HepG2 (cell line): Measurements from ENCODE around the gene PHB1. TPM values are rescaled to one million over a fixed set of nuclear protein-coding genes. Genes with fewer than 3 reads are reported as not detected.

Source experiments
- FOXC1 ChIP-seq: sonication (generic); formaldehyde crosslinking; IDR thresholded peaks from 2 replicates; pipeline ENCODE4 v1.8.0; 2022; ENCODE audit warnings: mild to moderate bottlenecking, missing genetic modification reagents, borderline replicate concordance
- GPN1 ChIP-seq: sonication (generic); formaldehyde crosslinking; IDR thresholded peaks from 2 replicates; pipeline ENCODE4 v1.5.1; 2020; ENCODE audit warnings: missing genetic modification reagents, borderline replicate concordance
- MAZ ChIP-seq, 2 experiments: sonication (generic) in 1 of 2; formaldehyde crosslinking in 1 of 2; IDR thresholded peaks; 2 replicates each; pipeline versions ENCODE4 v1.5.0 to v1.6.1; 2012 to 2020; ENCODE audit warnings: low read depth in 2 of 2, mild to moderate bottlenecking in 2 of 2, borderline replicate concordance in 1 of 2, improper control_type of control experiment in 1 of 2, low read length in 1 of 2, missing genetic modification reagents in 1 of 2, moderate library complexity in 1 of 2
- RAD21 ChIP-seq: fragments of 450-650 bp; formaldehyde crosslinking; IDR thresholded peaks from 2 replicates; pipeline ENCODE4 v1.5.0; 2020; ENCODE audit warnings: mild to moderate bottlenecking
- REL ChIP-seq: sonication (generic); formaldehyde crosslinking; conservative IDR thresholded peaks from 2 replicates; pipeline ENCODE4 v1.8.0; 2022; ENCODE audit warnings: mild to moderate bottlenecking, missing genetic modification reagents, moderate library complexity
- RNF219 ChIP-seq: sonication (generic); formaldehyde crosslinking; IDR thresholded peaks from 2 replicates; pipeline ENCODE4 v1.5.0; 2020; ENCODE audit warnings: mild to moderate bottlenecking, missing genetic modification reagents
- SUZ12 ChIP-seq: fragments of 150-350 bp; IDR thresholded peaks from 2 replicates; pipeline ENCODE4 v1.6.1; 2014; ENCODE audit warnings: low read depth, low read length
- TCF7L2 ChIP-seq: IDR thresholded peaks from 2 replicates; pipeline ENCODE4 v1.6.1; 2011; ENCODE audit warnings: mild to moderate bottlenecking, low read depth, low read length, moderate library complexity
- THAP8 ChIP-seq: sonication (generic); formaldehyde crosslinking; IDR thresholded peaks from 2 replicates; pipeline ENCODE4 v1.5.1; 2020; ENCODE audit warnings: missing genetic modification reagents, mild to moderate bottlenecking, borderline replicate concordance
- ZBTB25 ChIP-seq: IDR thresholded peaks from 2 replicates; pipeline ENCODE4 v1.6.1; 2018; ENCODE audit warnings: missing genetic modification reagents
- ZBTB49 ChIP-seq: sonication (generic); formaldehyde crosslinking; IDR thresholded peaks from 2 replicates; pipeline ENCODE4 v1.4.0; 2020; ENCODE audit warnings: missing genetic modification reagents, borderline replicate concordance
- ZNF225 ChIP-seq: sonication (generic); formaldehyde crosslinking; IDR thresholded peaks from 2 replicates; pipeline ENCODE4 v1.4.0; 2020; ENCODE audit warnings: mild to moderate bottlenecking, missing genetic modification reagents
- ZNF251 ChIP-seq: sonication (generic); formaldehyde crosslinking; IDR thresholded peaks from 2 replicates; pipeline ENCODE4 v1.9.0; 2021; ENCODE audit warnings: mild to moderate bottlenecking, missing genetic modification reagents
- ZNF281 ChIP-seq: sonication (generic); formaldehyde crosslinking; IDR thresholded peaks from 2 replicates; pipeline ENCODE4 v1.4.0; 2020; ENCODE audit warnings: missing genetic modification reagents, borderline replicate concordance
- ZNF326 ChIP-seq: sonication (generic); formaldehyde crosslinking; IDR thresholded peaks from 2 replicates; pipeline ENCODE4 v1.4.0; 2020; ENCODE audit warnings: missing genetic modification reagents, borderline replicate concordance
- ZNF343 ChIP-seq: sonication (generic); formaldehyde crosslinking; IDR thresholded peaks from 2 replicates; pipeline ENCODE4 v1.4.0; 2020; ENCODE audit warnings: mild to moderate bottlenecking, missing genetic modification reagents
- ZNF431 ChIP-seq: sonication (generic); formaldehyde crosslinking; IDR thresholded peaks from 2 replicates; pipeline ENCODE4 v1.9.0; 2022; ENCODE audit warnings: missing genetic modification reagents, low read depth, mild to moderate bottlenecking, borderline replicate concordance
- ZNF558 ChIP-seq: sonication (generic); formaldehyde crosslinking; IDR thresholded peaks from 2 replicates; pipeline ENCODE4 v1.9.0; 2022; ENCODE audit warnings: mild to moderate bottlenecking, missing genetic modification reagents, borderline replicate concordance
- ZNF589 ChIP-seq: sonication (generic); formaldehyde crosslinking; conservative IDR thresholded peaks from 2 replicates; pipeline ENCODE4 v1.8.0; 2022; ENCODE audit warnings: mild to moderate bottlenecking, moderate library complexity, missing genetic modification reagents
- polyA plus RNA-seq, 8 experiments: library from polyadenylated mRNA; depleted of rRNA in 3 of 8; stranded (reverse) in 7 of 8; unstranded in 1 of 8; fragments of >200 nt; fragmentation: Illumina TruSeq in 4 of 8; extraction: Trizol in 4 of 8; gene quantifications; 2 replicates each; pipeline versions ENCODE4 v1.2.1 to v1.2.3, GENCODE V29; 2011 to 2016; ENCODE audit warnings: low read depth in 4 of 8, missing spikeins in 1 of 8, mixed read lengths in 1 of 8; ENCODE audit not compliant: insufficient read depth in 1 of 8
- total RNA-seq, 5 experiments: library from RNA; depleted of rRNA; stranded (reverse); fragments of >200 nt; fragmentation: Illumina TruSeq; extraction: Trizol; gene quantifications; 2 replicates each; pipeline ENCODE4 v1.2.3, GENCODE V29; 2016; ENCODE audit warnings: low read depth in 1 of 5

Gene PHB1
- total and polyA plus RNA-seq, 2 of the 13 experiments (the other 11 are each of a cell fraction or from before 2014, with no cell fraction given), result 515 to 688 TPM

- TF ChIP-seq RAD21 (CRISPR knock-in tag) (no peak), ZNF326 (CRISPR knock-in tag) (no peak), ZNF225 (CRISPR knock-in tag) (no peak; the same call in 1 of the 2 replicates), ZBTB49 (CRISPR knock-in tag) (no peak), REL (no peak), ZNF589 (no peak), SUZ12 (peak; percentile 98), GPN1 (CRISPR knock-in tag) (no peak), ZNF343 (CRISPR knock-in tag) (peak; percentile 85), FOXC1 (CRISPR knock-in tag) (no peak; the same call in none of the 2 replicates), MAZ (IDR thresholded peaks at IDR 0.05; ENCODE audit: borderline replicate concordance, low read depth, low read length) (peak; percentile 78; the same call in 1 of the 2 replicates), MAZ (CRISPR knock-in tag; IDR thresholded peaks at IDR 0.05; ENCODE audit: low read depth) (peak; percentile 87), ZNF251 (CRISPR knock-in tag) (no peak), THAP8 (CRISPR knock-in tag) (no peak), ZNF558 (CRISPR knock-in tag) (no peak), RNF219 (CRISPR knock-in tag) (no peak; the same call in 1 of the 2 replicates), ZNF281 (CRISPR knock-in tag) (no peak), TCF7L2 (no peak), ZBTB25 (CRISPR knock-in tag) (no peak), ZNF431 (CRISPR knock-in tag) (no peak)
Observed at GRCh38 chr17:49414622-49415350, at the start of gene PHB1 (continued).
